ENCODE data around the gene IQCF5. TPM values are rescaled to one million over a fixed set of nuclear protein-coding genes. Genes with fewer than 3 reads are reported as not detected.
"Not testable (repeated sequence)": the region's sequence is repeated elsewhere in the genome, so short reads cannot be mapped to it uniquely, and the experiment has no call there.

The IQCF5 gene
- total RNA-seq, 2 experiments from 2014 or later = not detected

GRCh38 chr3:51855411-51855810 lies 20.0 kb downstream of the IQCF5 start:
- H3K27ac Mint-ChIP-seq; H3K36me3 Mint-ChIP-seq (ENCODE audit: low read depth); H3K4me3 Mint-ChIP-seq; H3K4me1 Mint-ChIP-seq; H3K9me3 Mint-ChIP-seq; H3K27me3 Mint-ChIP-seq; DNase-seq; POLR2A ChIA-PET: not testable (repeated sequence)
- CTCF ChIA-PET = interaction anchor here (1.0 kb wide), 1 partner anchor 35 kb away, joined by 3 read pairs; no protein-coding TSS in a partner anchor

- H3K27me3 Mint-ChIP-seq = peaks cover 57% of the 10 kb centered on the region
- H3K9me3 Mint-ChIP-seq = peaks cover 2% of the 10 kb centered on the region
These were observed 30.3 kb downstream of the IQCF5 start for GRCh38 chr3:51845129-51845528.

GRCh38 chr3:51836606-51837005 lies 38.8 kb downstream of the IQCF5 start:
- Mint-ChIP-seq H3K4me1 (no peaks in the 10 kb centered on the region), H3K36me3 (ENCODE audit: low read depth) (no peaks in the 10 kb centered on the region), H3K9me3 (no peaks in the 10 kb centered on the region), H3K27me3 (peaks cover 44% of the 10 kb centered on the region), H3K4me3 (no peak overlapping the region), H3K27ac (no peak overlapping the region)
- DNase-seq = no peak
- ChIA-PET CTCF (no interaction called here), POLR2A (no interaction called here)

More at GRCh38 chr3:51845129-51845528, 30.3 kb downstream of the IQCF5 start:
- Mint-ChIP-seq H3K4me1 (no peaks in the 10 kb centered on the region), H3K27ac (no peak overlapping the region), H3K36me3 (ENCODE audit: low read depth) (no peaks in the 10 kb centered on the region), H3K4me3 (no peak overlapping the region)
- no peak for DNase-seq
- ChIA-PET CTCF (no interaction called here), POLR2A (no interaction called here)

GRCh38 chr3:51830836-51831385 lies 44.5 kb downstream of the IQCF5 start:
- no peak for DNase-seq
- ChIA-PET CTCF (no interaction called here), POLR2A (no interaction called here)
- Mint-ChIP-seq H3K9me3 (peaks cover 12% of the 10 kb centered on the region), H3K27me3 (peaks cover 42% of the 10 kb centered on the region), H3K27ac (no peak overlapping the region), H3K4me3 (no peak overlapping the region), H3K4me1 (no peaks in the 10 kb centered on the region), H3K36me3 (ENCODE audit: low read depth) (peaks cover 2% of the 10 kb centered on the region)

GRCh38 chr3:51830345-51830744 lies 45.1 kb downstream of the IQCF5 start:
- H3K27ac Mint-ChIP-seq = no peak overlapping the region
- no peaks in the 10 kb centered on the region for H3K4me1 Mint-ChIP-seq
- no peak for DNase-seq
- ChIA-PET POLR2A (no interaction called here), CTCF (no interaction called here)
- peaks cover 12% of the 10 kb centered on the region for H3K9me3 Mint-ChIP-seq
- H3K27me3 Mint-ChIP-seq = peaks cover 47% of the 10 kb centered on the region
- peaks cover 2% of the 10 kb centered on the region for H3K36me3 Mint-ChIP-seq (ENCODE audit: low read depth)
- no peak overlapping the region for H3K4me3 Mint-ChIP-seq

- H3K27ac Mint-ChIP-seq = no peak overlapping the region
- POLR2A ChIA-PET = no interaction called here
- CTCF ChIA-PET = interaction anchor here (1.2 kb wide), 1 partner anchor 13 kb away, joined by 4 read pairs; no protein-coding TSS in a partner anchor
- no peak overlapping the region for H3K4me3 Mint-ChIP-seq
- no peak for DNase-seq
- peaks cover 4% of the 10 kb centered on the region for H3K4me1 Mint-ChIP-seq
- H3K9me3 Mint-ChIP-seq = peaks cover 12% of the 10 kb centered on the region
- peaks cover 2% of the 10 kb centered on the region for H3K36me3 Mint-ChIP-seq (ENCODE audit: low read depth)
- H3K27me3 Mint-ChIP-seq = peaks cover 36% of the 10 kb centered on the region
These were observed 47.1 kb downstream of the IQCF5 start for GRCh38 chr3:51828297-51828696.

Other genes with a start within 250 kb of the IQCF5 start
- 10 to 100 TPM; 75.2 to 81.4 TPM for gene TEX264, start 204.3 kb downstream of the IQCF5 start, total RNA-seq
- gene GRM2, start 168.5 kb downstream of the IQCF5 start, total RNA-seq = 1 to 10 TPM; 2.4 to 3.0 TPM
- gene IQCF6, start 96.4 kb downstream of the IQCF5 start, total RNA-seq = not detected
- gene IQCF2, start 14.0 kb downstream of the IQCF5 start, total RNA-seq = not detected
- gene IQCF1, start 27.8 kb upstream of the IQCF5 start, total RNA-seq = not detected
- 10 to 100 TPM; 24.3 to 25.1 TPM for gene RRP9, start 66.3 kb upstream of the IQCF5 start, total RNA-seq
- 10 to 100 TPM; 22.1 to 22.9 TPM for gene PARP3, start 66.8 kb upstream of the IQCF5 start, total RNA-seq
- gene GPR62, start 79.8 kb upstream of the IQCF5 start, total RNA-seq = not detected
- 10 to 100 TPM; 21.4 to 27.2 TPM for gene PCBP4, start 91.9 kb upstream of the IQCF5 start, total RNA-seq
- 10 to 100 TPM; 47.8 to 51.4 TPM for gene ABHD14B, start 98.4 kb upstream of the IQCF5 start, total RNA-seq
- 10 to 100 TPM; 11.5 to 16.7 TPM for gene ABHD14A, start 99.5 kb upstream of the IQCF5 start, total RNA-seq
- 10 to 100 TPM; 16.5 to 19.4 TPM for gene ACY1, start 107.9 kb upstream of the IQCF5 start, total RNA-seq
- 1,000 to 10,000 TPM; 1,423 to 1,425 TPM for gene RPL29, start 120.3 kb upstream of the IQCF5 start, total RNA-seq
- gene DUSP7, start 181.0 kb upstream of the IQCF5 start, total RNA-seq = 10 to 100 TPM; 38.3 to 42.0 TPM